ENCODE results near the gene ATG7. TPM values are rescaled to one million over a fixed set of nuclear protein-coding genes. Genes with fewer than 3 reads are reported as not detected.

The ATG7 gene
- total and polyA plus RNA-seq, 2 experiments from 2014 or later, result 22.2 to 22.9 TPM

GRCh38 chr3:11445883-11446282 lies 173.7 kb downstream of the ATG7 start:
- Histone ChIP-seq H3K27me3 (no peaks in the 10 kb centered on the region), H3K9me3 (ENCODE audit: low read depth) (no peaks in the 10 kb centered on the region), H3K27ac (no peak overlapping the region), H3K36me3 (no peaks in the 10 kb centered on the region), H3K4me3 (no peak overlapping the region), H3K4me1 (ENCODE audit: low read depth) (no peaks in the 10 kb centered on the region)
- no peak for TF ChIP-seq CTCF (IDR thresholded peaks at IDR 0.05; ENCODE audit: low read depth, low read length)
- DNase-seq (ENCODE audit: low read depth in 1 of 2, low spot score in 1 of 2), result peak in 1 of 2 donors; percentile 47

- Histone ChIP-seq H3K4me3 (no peak overlapping the region), H3K27me3 (no peaks in the 10 kb centered on the region), H3K4me1 (ENCODE audit: low read depth) (no peaks in the 10 kb centered on the region), H3K9me3 (ENCODE audit: low read depth) (no peaks in the 10 kb centered on the region), H3K27ac (no peak overlapping the region), H3K36me3 (no peaks in the 10 kb centered on the region)
- no peak for TF ChIP-seq CTCF (IDR thresholded peaks at IDR 0.05; ENCODE audit: low read depth, low read length)
- no peak for DNase-seq (ENCODE audit: low read depth in 1 of 2, low spot score in 1 of 2)
Measured at GRCh38 chr3:11447584-11448200, 175.5 kb downstream of the ATG7 start.

- Histone ChIP-seq H3K4me3 (no peak overlapping the region), H3K27me3 (no peaks in the 10 kb centered on the region), H3K4me1 (ENCODE audit: low read depth) (no peaks in the 10 kb centered on the region), H3K9me3 (ENCODE audit: low read depth) (no peaks in the 10 kb centered on the region), H3K36me3 (no peaks in the 10 kb centered on the region), H3K27ac (no peak overlapping the region)
- TF ChIP-seq CTCF (IDR thresholded peaks at IDR 0.05; ENCODE audit: low read depth, low read length), result no peak
- DNase-seq (ENCODE audit: low read depth in 1 of 2, low spot score in 1 of 2), result no peak
Measured at GRCh38 chr3:11450015-11450414, 177.8 kb downstream of the ATG7 start.

GRCh38 chr3:11452312-11452711 lies 180.1 kb downstream of the ATG7 start:
- Histone ChIP-seq H3K4me3 (no peak overlapping the region), H3K27ac (no peak overlapping the region)

GRCh38 chr3:11452885-11453847 lies 181.0 kb downstream of the ATG7 start:
- no peaks in the 10 kb centered on the region for H3K36me3 ChIP-seq
- peak in 1 of 2 donors; percentile 76 for DNase-seq (ENCODE audit: low read depth in 1 of 2, low spot score in 1 of 2)
- H3K9me3 ChIP-seq (ENCODE audit: low read depth), result no peaks in the 10 kb centered on the region
- no peaks in the 10 kb centered on the region for H3K4me1 ChIP-seq (ENCODE audit: low read depth)
- no peak for TF ChIP-seq CTCF (IDR thresholded peaks at IDR 0.05; ENCODE audit: low read depth, low read length)
- no peak overlapping the region for H3K4me3 ChIP-seq
- H3K27me3 ChIP-seq, result no peaks in the 10 kb centered on the region
- H3K27ac ChIP-seq, result no peak overlapping the region

More at GRCh38 chr3:11452312-11452711, 180.1 kb downstream of the ATG7 start:
- no peak for DNase-seq (ENCODE audit: low read depth in 1 of 2, low spot score in 1 of 2)
- no peak for TF ChIP-seq CTCF (IDR thresholded peaks at IDR 0.05; ENCODE audit: low read depth, low read length)
- no peaks in the 10 kb centered on the region for H3K4me1 ChIP-seq (ENCODE audit: low read depth)
- no peaks in the 10 kb centered on the region for H3K9me3 ChIP-seq (ENCODE audit: low read depth)
- no peaks in the 10 kb centered on the region for H3K36me3 ChIP-seq
- H3K27me3 ChIP-seq, result no peaks in the 10 kb centered on the region

Measured in cardiac muscle cell (in vitro differentiated cells and primary cell).